GM10266 (cell line): ENCODE data around the gene GPR151.

Experiments
- DNase-seq: peaks from one replicate; pipeline ENCODE4 v3.0.0; 2012; ENCODE audit errors: extremely low spot score
- CTCF ChIP-seq: IDR thresholded peaks from 2 replicates; pipeline ENCODE4 v1.5.1; 2012; ENCODE audit warnings: mild to moderate bottlenecking, low read depth; ENCODE audit not compliant: control insufficient read depth, insufficient read depth; ENCODE audit errors: missing control alignments

GPR151 gene

DNA sequence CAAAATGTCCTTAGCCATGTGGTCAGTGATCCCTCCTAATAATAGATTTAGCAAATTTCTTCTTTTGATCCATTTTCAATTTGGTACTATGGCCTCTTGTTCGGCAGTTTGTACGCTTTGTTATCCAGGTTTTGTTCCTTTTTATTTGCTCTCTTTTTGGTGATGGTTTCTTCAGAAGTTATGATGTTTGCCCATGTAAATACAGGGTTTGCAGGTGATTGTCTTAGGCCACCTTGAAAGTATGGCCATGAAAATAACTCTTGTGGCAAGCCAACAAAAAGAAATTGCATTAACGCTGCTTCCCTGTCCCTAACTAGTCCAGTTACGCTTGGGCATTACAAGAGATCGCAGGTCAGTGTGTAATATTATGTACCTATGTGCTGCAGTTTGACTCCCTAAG lies 8.6 kb downstream of the GPR151 start:
- no peak for TF ChIP-seq CTCF
- DNase-seq: no peak

DNA sequence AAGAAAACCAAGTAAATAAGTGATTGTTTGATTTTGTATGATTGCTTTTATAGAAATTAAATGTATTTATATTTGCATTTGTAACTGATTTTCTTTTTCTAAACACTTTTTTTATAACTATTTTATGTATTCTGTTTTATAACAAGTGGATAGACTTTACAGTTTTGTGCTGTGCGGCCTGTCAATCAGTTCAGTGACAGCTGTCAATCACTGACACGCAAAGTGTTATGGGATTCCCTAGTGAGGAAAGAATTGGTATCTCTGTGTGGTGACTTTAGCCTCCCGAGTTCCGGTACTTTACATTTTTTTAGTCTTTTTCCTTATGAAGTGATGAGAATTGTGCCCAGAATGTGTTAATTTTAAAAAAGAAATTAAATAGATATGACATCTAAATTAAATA lies 16.3 kb downstream of the GPR151 start:
- no peak for TF ChIP-seq CTCF
- no peak for DNase-seq

- no peak for DNase-seq
- TF ChIP-seq CTCF: no peak
These were observed 21.3 kb downstream of the GPR151 start for GRCh38 chr5:146494656-146495055.

DNA sequence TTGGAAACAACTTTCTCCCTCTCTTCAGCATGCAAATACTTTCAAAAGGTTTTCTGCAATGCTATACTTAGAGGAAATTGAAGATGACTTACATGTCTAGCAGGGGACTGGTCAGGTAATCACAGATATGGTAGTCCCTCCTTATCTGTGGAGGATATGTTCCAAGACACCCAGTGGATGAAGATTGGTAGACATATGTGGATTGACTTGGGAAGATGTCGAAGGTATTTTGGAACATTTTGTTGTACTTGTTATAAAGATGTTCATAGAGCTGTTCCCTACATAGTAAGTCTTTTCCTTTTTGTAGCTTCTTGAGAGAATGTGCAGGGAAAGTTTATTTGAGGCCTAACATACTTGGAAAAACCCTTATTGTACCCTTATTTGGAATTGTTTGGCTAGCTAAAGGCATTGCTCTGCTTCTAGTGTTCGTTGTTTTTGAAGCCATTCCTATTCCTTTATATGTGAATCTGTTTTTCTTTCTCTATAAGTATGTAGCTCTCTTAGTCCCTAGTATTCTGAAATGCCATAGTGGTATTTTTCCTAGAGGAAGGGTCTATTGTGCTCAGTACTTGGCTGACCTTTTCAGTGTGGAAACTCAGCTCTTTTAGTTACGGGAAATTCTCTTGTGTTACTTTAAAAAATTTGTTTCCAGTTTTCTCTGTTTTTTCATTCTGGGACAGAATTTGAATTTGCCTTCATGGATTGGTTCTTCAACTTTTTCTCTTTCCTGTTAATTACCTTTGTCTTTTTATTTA lies 25.7 kb downstream of the GPR151 start:
- TF ChIP-seq CTCF: no peak
- no peak for DNase-seq

- DNase-seq: no peak
- TF ChIP-seq CTCF: no peak
These were observed 31.1 kb downstream of the GPR151 start for GRCh38 chr5:146484714-146485391.

- DNase-seq: no peak
- TF ChIP-seq CTCF: no peak
These were observed 33.2 kb downstream of the GPR151 start for GRCh38 chr5:146482775-146483174.

DNA sequence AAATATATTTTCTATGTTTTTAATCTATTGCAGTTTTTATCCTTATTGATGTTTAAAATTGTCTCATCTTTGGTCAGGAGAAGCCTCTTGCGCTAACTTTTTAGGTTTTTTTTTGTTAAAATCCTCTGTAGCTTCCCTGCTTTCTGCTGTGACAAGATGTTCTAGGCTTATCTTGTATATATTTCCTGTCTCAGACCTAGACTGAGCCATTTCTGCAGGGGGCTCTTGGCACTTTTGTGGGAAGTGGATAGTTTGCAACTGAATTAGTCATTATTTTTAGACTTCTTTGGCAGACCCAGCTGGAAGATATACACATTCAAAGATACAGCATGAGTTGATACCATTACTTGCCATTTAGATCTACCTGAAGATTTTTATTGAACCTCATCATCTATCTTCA lies 40.1 kb downstream of the GPR151 start:
- no peak for DNase-seq
- TF ChIP-seq CTCF: no peak
